ENCODE results near the gene SND1.
"Not testable (repeated sequence)": the region's sequence is repeated elsewhere in the genome, so short reads cannot be mapped to it uniquely, and the experiment has no call there.

SND1 gene

GRCh38 chr7:128108641-128109423 lies 456.8 kb downstream of the SND1 start:
- DNase-seq = peak; percentile 89

DNA sequence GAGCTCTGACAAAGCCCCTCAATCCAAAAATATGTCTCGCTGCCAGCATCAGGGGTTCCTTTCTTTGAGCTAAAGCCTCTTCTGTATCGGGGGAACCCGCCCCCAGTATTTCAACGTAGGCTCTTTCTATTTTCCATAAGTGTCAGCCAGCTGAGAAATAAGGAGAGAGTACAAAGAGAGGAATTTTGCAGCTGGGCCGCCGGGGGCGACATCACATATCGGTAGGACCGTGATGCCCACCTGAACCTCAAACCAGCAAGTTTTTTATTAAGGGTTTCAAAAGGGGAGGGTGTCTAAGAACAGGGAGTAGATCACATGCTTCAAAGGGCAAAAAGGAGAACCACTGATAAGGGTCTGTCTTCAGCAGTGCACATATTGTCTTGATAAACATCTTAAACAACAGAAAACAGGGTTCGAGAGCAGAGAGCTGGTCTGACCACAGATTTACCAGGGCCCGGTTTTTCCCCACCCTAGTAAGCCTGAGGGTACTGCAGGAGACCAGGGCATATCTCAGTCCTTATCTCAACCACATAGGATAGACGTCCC lies 457.5 kb downstream of the SND1 start:
- DNase-seq = not testable (repeated sequence)

- no peak for DNase-seq
Measured at GRCh38 chr7:128110641-128111364, 458.8 kb downstream of the SND1 start.

GRCh38 chr7:128112018-128112780 lies 460.2 kb downstream of the SND1 start:
- no peak for DNase-seq

- DNase-seq = no peak
Measured at GRCh38 chr7:128112781-128113221, 460.8 kb downstream of the SND1 start.

GRCh38 chr7:128113839-128114238 lies 461.8 kb downstream of the SND1 start:
- no peak for DNase-seq

DNA sequence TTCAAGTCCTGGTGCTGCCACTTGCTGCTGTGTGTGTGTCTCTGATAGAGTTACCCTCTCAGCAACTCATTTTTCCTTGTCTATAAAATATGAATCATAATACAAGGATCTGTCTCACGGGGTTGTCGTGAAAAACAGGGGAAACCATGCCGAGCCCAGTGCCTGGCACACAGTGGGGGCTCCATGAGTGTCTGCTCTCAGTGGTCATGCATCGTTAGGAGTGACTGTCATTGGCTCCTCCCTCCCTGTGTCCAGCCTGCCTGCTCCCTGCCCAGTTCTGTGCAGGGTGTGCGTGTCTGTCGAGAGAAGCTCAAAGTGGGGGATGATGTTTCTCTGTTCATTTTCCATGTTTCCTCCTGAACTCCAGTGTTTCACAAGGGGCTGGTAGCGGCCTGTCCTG lies 462.8 kb downstream of the SND1 start:
- DNase-seq = no peak

DNA sequence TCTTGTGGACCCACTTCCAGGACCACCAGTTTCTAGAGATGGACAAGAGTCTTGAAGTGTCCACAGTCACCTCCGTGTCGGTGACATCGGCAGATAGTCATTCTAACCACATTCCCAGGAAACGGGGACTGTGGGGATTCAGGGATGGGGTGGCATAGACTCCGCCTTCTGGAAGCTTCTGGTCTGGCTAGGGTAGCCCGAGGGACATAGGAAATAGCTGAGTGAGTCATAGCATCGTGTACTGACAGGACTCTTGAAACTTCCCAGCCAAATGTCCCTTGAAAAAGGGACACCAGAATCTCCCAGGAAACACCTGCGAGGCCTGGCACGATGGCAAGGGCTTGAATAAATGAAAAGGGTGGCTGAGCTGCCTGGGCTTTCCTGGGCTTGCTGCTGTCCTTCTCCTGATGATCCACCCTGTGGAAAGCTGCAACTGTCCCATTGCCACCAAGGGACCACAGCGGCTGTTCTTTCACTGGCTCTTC lies 463.4 kb downstream of the SND1 start:
- DNase-seq = no peak

DNA sequence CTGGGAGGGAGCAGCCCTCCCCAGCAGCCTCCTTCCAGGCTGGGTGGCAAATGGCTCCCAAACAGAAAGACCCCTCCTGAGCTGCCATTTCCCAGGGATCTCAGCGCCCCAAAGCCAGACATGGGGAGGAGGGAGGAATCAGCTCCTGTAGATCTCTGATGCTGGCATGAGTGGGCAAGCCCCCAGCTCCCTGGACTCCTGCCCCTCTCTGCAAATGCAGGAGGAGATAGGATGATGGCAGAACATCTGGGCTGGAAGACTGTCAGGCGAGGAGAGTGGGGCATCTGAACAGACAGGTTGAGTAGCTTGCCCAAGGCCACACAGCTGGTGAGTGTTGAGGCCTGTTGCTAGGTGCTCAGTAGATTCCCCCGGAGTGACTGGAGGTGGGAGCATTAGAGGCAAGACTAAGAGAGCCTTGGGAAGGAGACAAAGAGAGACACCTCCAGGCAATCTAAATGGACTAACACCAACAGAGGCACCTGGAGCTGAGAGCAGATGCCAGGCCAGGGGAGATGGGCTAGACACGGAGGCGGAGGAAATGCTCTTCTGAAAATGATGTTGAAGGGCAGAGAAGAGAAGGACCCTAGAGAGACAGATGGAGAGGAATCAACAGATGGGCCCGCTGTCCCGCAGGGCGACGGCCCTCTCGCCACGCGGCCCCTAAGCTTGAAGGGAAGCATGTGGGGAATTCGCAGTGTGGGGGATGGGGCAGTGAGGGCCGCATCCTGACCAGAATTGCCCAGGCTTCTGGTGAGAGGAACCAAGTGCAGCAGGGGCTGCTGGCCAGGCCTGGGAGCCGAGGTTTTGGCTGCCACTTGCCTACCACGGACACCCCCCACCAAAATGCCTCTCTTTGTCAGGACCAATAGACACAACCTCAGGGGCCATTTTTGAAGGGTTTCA lies 464.1 kb downstream of the SND1 start:
- no peak for DNase-seq

GRCh38 chr7:128116740-128117139 lies 464.7 kb downstream of the SND1 start:
- no peak for DNase-seq

GRCh38 chr7:128117691-128118090 lies 465.7 kb downstream of the SND1 start:
- no peak for DNase-seq

DNA sequence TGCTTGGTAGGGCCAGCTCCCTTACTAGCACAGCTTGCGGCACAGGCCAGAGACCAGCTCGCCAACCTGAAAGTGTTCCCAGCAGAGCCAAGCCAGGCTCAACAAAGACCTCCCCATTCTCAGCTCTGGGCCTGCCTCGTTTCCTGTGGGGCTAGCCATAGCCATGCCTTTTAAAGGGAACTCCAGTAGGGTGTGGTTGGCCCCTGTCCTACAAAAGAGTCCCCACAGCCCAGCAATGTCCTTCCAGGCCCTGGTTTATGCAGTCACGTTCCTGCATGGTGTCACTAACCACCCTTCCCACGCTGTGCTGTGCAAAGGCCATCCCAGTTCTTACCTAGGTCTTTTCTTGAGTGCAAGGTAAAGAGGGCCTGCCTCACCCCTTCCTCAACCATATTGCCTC lies 467.0 kb downstream of the SND1 start:
- DNase-seq = no peak

- DNase-seq = no peak
Measured at GRCh38 chr7:128120116-128120515, 468.1 kb downstream of the SND1 start.

GRCh38 chr7:128120976-128121490 lies 469.0 kb downstream of the SND1 start:
- no peak for DNase-seq

DNA sequence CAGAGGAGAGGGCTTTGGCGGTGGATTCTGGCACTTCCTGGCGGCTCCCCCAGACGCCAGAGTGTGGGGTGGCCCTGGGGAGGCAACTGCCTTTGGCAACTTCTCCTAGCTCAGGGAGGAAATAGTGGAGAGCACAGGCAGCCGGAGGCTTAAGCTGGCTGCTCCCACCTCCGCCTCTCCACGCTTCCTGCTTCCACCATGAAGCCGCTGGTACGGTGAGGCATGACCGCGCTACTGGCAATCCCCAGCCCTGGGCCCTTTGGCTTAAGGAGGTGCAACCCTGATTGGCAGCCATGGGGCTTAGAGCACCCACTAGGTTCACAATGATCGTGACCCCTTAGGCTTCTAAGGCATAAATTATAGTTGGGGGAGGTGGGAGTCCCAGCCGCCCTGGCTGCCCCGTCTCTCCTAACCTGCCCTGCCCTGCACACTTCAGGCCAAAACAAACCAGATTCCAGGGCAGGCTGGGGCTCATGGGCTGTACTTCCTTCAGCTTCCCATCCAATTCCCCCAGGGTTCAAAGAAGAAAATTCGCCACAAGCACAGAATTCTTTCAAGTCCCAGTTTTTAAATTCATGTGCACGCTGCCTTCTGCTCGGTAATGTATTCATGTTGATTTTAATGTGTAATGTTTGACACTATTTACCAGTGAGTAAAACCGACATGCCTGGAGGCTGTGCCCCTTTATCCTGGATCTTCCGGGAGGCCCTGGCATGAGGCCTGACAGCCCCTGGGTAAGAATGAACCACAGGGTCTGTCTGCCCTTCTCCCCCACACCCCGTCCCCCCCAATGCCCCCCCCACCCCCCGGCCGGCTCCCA lies 469.9 kb downstream of the SND1 start:
- peak; percentile 50 for DNase-seq

DNA sequence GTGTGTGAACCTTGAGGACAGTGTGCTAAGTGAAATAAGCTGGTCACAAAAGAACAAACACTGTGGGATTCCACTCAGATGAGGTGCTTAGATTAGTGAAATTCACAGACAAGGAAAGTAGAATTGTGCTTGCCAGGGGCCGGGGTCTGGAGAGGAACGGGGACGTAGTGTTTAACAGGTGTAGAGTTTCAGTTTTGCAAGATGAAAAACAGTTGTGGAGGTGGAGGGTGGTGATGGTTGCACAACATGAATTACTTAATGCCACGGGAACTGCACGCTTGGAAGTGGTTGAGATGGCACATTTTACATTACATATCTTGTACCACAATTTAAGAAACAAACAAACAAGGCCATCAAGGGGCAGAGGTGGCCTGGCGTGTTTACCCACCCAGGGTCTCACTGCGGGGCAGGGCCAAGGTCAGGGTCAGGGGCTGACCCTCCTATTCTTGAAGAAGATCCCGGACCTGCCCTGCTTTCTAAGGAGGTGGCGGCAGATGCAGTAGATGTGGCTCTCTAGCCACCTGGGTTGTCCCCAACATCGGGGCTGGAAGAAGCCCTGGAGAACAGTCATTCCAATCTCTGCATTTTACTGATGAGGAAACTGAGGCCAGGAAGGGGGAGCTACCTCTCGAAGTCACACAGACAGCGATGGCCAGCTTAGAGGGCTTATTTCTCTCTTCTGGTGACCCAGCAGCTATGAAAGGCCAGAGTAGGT lies 470.7 kb downstream of the SND1 start:
- DNase-seq = peak; percentile 19

GRCh38 chr7:128123291-128124037 lies 471.5 kb downstream of the SND1 start:
- no peak for DNase-seq

DNA sequence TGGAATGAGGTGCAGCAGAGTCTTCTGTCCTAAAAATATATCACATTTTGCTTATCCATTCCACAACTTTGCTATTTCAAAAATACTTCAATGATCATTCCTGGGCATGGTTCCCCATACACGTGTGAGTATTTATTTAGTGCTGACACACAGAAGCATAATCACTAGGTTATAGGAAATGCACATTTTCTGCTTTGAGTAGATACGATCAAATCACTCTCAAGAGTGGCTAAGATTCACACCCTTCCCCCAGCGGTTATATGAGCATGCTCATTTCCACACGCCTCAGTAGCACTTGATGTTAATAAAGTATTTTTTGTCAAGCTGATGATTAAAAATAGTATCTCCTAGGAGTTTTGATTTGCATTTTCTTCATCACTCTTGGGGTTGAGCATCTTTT lies 472.8 kb downstream of the SND1 start:
- DNase-seq = no peak

- no peak for DNase-seq
Measured at GRCh38 chr7:128125816-128126215, 473.8 kb downstream of the SND1 start.
